Smooth muscle cell (in vitro differentiated cells): Measurements from ENCODE around the gene RMDN3. TPM values are rescaled to one million over a fixed set of nuclear protein-coding genes. Genes with fewer than 3 reads are reported as not detected.

Experiments used
- DNase-seq: peaks from one replicate; lab custom pipeline; 2025; ENCODE audit not compliant: unreplicated experiment; lab: John Stamatoyannopoulos, UW
- H2AFZ ChIP-seq: fragments of 200-600 bp; sonication (generic); 2 replicates; pipeline ENCODE4 v1.6.0; 2016; ENCODE audit warnings: antibody characterized with exemption, low read depth, mild to moderate bottlenecking
- H3F3A ChIP-seq: fragments of 200-600 bp; sonication (generic); 2 replicates; pipeline ENCODE4 v1.6.0; 2017; ENCODE audit warnings: antibody characterized with exemption, low read depth
- H3K27ac ChIP-seq: fragments of 200-600 bp; sonication (generic); 2 replicates; pipeline ENCODE4 v1.5.1; 2016; ENCODE audit warnings: low read depth, mild to moderate bottlenecking
- H3K27me3 ChIP-seq: fragments of 200-600 bp; sonication (generic); 2 replicates; pipeline ENCODE4 v1.6.1; 2016; ENCODE audit warnings: low read depth, mild to moderate bottlenecking
- H3K36me3 ChIP-seq: fragments of 200-600 bp; sonication (generic); 2 replicates; pipeline ENCODE4 v1.5.1; 2016; ENCODE audit warnings: low read depth
- H3K4me1 ChIP-seq: fragments of 200-600 bp; sonication (generic); 2 replicates; pipeline ENCODE4 v1.5.1; 2016; ENCODE audit warnings: low read depth
- H3K4me2 ChIP-seq: fragments of 200-600 bp; sonication (generic); 2 replicates; pipeline ENCODE4 v1.6.0; 2016; ENCODE audit warnings: mild to moderate bottlenecking
- H3K4me3 ChIP-seq: fragments of 200-600 bp; sonication (generic); 2 replicates; pipeline ENCODE4 v1.5.1; 2016; ENCODE audit warnings: mild to moderate bottlenecking
- H3K79me2 ChIP-seq: fragments of 200-600 bp; sonication (generic); 2 replicates; pipeline ENCODE4 v1.6.0; 2016; ENCODE audit warnings: low read depth, mild to moderate bottlenecking
- H3K9ac ChIP-seq: fragments of 200-600 bp; sonication (generic); 2 replicates; pipeline ENCODE4 v1.6.0; 2016; ENCODE audit warnings: low read depth
- H3K9me3 ChIP-seq: fragments of 200-600 bp; sonication (generic); replicated peaks from 2 replicates; pipeline ENCODE4 v1.5.1; 2016; ENCODE audit warnings: low read depth
- H4K20me1 ChIP-seq: fragments of 200-600 bp; sonication (generic); 2 replicates; pipeline ENCODE4 v1.6.0; 2016; ENCODE audit warnings: low read depth
- CTCF ChIP-seq: fragments of 200-600 bp; sonication (generic); IDR thresholded peaks from 2 replicates; pipeline ENCODE4 v1.5.1; 2017; ENCODE audit warnings: borderline replicate concordance, mild to moderate bottlenecking, antibody characterized with exemption; ENCODE audit not compliant: insufficient read depth, poor library complexity, severe bottlenecking
- WGBS: methylation state at CpG from one replicate; pipeline ENCODE4 v1.1.7; 2016; ENCODE audit warnings: low lambda C conversion rate; 5-methylcytosine and 5-hydroxymethylcytosine counted together
- polyA plus RNA-seq: library from polyadenylated mRNA; unstranded; fragments of >200 nt; fragmentation: Nextera tagmentation; extraction: Ambion mirVana; gene quantifications from 2 replicates; pipeline ENCODE4 v1.2.1, GENCODE V29; 2016
- total RNA-seq: library from RNA; depleted of rRNA; stranded (reverse); fragments of >200 nt; gene quantifications from 2 replicates; pipeline ENCODE4 v1.2.3, GENCODE V29; 2014

RMDN3 gene
- total and polyA plus RNA-seq, 2 experiments from 2014 or later = 11.0 to 20.0 TPM

GRCh38 chr15:40762919-40763800 lies 8.1 kb upstream of the RMDN3 start:
- H3K79me2 ChIP-seq = no peaks in the 10 kb centered on the region
- DNase-seq = no peak
- no peaks in the 10 kb centered on the region for H3K9me3 ChIP-seq
- peaks cover 9% of the 10 kb centered on the region for H3K4me1 ChIP-seq
- no peaks in the 10 kb centered on the region for H3K36me3 ChIP-seq
- H4K20me1 ChIP-seq = no peaks in the 10 kb centered on the region
- peak overlapping the region; percentile 95 for H3K4me2 ChIP-seq
- peaks cover 7% of the 10 kb centered on the region for H3F3A ChIP-seq
- peak overlapping the region; percentile 57 for H3K4me3 ChIP-seq
- no peak overlapping the region for H3K27ac ChIP-seq
- H3K27me3 ChIP-seq = no peaks in the 10 kb centered on the region
- TF ChIP-seq CTCF = no peak
- 51% methylated on average over 55 of the region's 55 CpGs for WGBS
- H2AFZ ChIP-seq = no peak overlapping the region
- H3K9ac ChIP-seq = peak overlapping the region; percentile 0

- H3K79me2 ChIP-seq = peaks cover under 1% of the 10 kb centered on the region
- peaks cover 12% of the 10 kb centered on the region for H3K4me1 ChIP-seq
- no peak overlapping the region for H3K4me2 ChIP-seq
- H3K9ac ChIP-seq = no peak overlapping the region
- H3K36me3 ChIP-seq = no peaks in the 10 kb centered on the region
- peaks cover 7% of the 10 kb centered on the region for H3F3A ChIP-seq
- no peak overlapping the region for H3K27ac ChIP-seq
- H3K27me3 ChIP-seq = no peaks in the 10 kb centered on the region
- no peaks in the 10 kb centered on the region for H4K20me1 ChIP-seq
- no peaks in the 10 kb centered on the region for H3K9me3 ChIP-seq
- DNase-seq = no peak
- H3K4me3 ChIP-seq = no peak overlapping the region
- no peak overlapping the region for H2AFZ ChIP-seq
- no peak for TF ChIP-seq CTCF
- WGBS = 98% methylated on average over 5 of the region's 5 CpGs
Measured at GRCh38 chr15:40759961-40760360, 4.9 kb upstream of the RMDN3 start.

- H3K4me1 ChIP-seq = peaks cover 6% of the 10 kb centered on the region
- no peaks in the 10 kb centered on the region for H3K36me3 ChIP-seq
- no peaks in the 10 kb centered on the region for H3K27me3 ChIP-seq
- H3K4me3 ChIP-seq = no peak overlapping the region
- WGBS = 55% methylated on average over 6 of the region's 6 CpGs
- H3K79me2 ChIP-seq = peaks cover 21% of the 10 kb centered on the region
- no peaks in the 10 kb centered on the region for H3F3A ChIP-seq
- no peaks in the 10 kb centered on the region for H3K9me3 ChIP-seq
- DNase-seq = no peak
- TF ChIP-seq CTCF = no peak
- no peak overlapping the region for H3K27ac ChIP-seq
- H3K9ac ChIP-seq = no peak overlapping the region
- H2AFZ ChIP-seq = no peak overlapping the region
- H3K4me2 ChIP-seq = no peak overlapping the region
- H4K20me1 ChIP-seq = no peaks in the 10 kb centered on the region
Measured at GRCh38 chr15:40756938-40757337, 1.9 kb upstream of the RMDN3 start.
